Activated CD8-positive, alpha-beta T cell treated with anti-CD3 and anti-CD28 coated beads, Interleukin-2, amount 10 ng/mL, durations not matched to agents 7 days and 5 days (primary cell): ENCODE data around the gene EIPR1. TPM values are rescaled to one million over a fixed set of nuclear protein-coding genes. Genes with fewer than 3 reads are reported as not detected.
A peak's percentile ranks its signal among the peaks of the same experiment; 100 is the strongest.

Source experiments
- ATAC-seq: fragments of 150-1000 bp; cut with Tn5 transposase; one replicate; pipeline ENCODE4 v1.10.0; 2021; ENCODE audit warnings: moderate library complexity
- CTCF ChIA-PET: fragments of 350-600 bp; sonication (Branson Sonifier 250); formaldehyde crosslinking; loops from one replicate; lab custom pipeline; 2021; ENCODE audit warnings: antibody characterized with exemption; lab: Charles Lee
- POLR2A ChIA-PET: fragments of 350-600 bp; sonication (Branson Sonifier 250); formaldehyde crosslinking; loops from one replicate; lab custom pipeline; 2021; ENCODE audit warnings: antibody characterized with exemption; lab: Charles Lee
- DNase-seq: peaks from one replicate; pipeline ENCODE4 v3.0.0-alpha.2; 2020
- H3K27ac Mint-ChIP-seq: one replicate; pipeline ENCODE4 v1.8.0; 2021; ENCODE audit warnings: mild to moderate bottlenecking, mixed read lengths
- H3K27me3 Mint-ChIP-seq: one replicate; pipeline ENCODE4 v1.8.0; 2021; ENCODE audit warnings: low read depth, mixed read lengths
- H3K36me3 Mint-ChIP-seq: one replicate; pipeline ENCODE4 v1.8.0; 2021; ENCODE audit warnings: low read depth, mixed read lengths
- H3K4me1 Mint-ChIP-seq: one replicate; pipeline ENCODE4 v1.8.0; 2021; ENCODE audit warnings: low read depth, mixed read lengths
- H3K4me3 Mint-ChIP-seq: one replicate; pipeline ENCODE4 v1.8.0; 2021; ENCODE audit warnings: mild to moderate bottlenecking, mixed read lengths
- H3K9me3 Mint-ChIP-seq: one replicate; pipeline ENCODE4 v1.8.0; 2022; ENCODE audit warnings: mixed read lengths; ENCODE audit not compliant: insufficient read depth
- total RNA-seq, 2 experiments: library from RNA; stranded (reverse); gene quantifications; one replicate each; pipeline ENCODE4 v1.2.3, GENCODE V29; 2021

Gene EIPR1
- total RNA-seq, 2 experiments from 2014 or later = 38.9 to 41.4 TPM

DNA sequence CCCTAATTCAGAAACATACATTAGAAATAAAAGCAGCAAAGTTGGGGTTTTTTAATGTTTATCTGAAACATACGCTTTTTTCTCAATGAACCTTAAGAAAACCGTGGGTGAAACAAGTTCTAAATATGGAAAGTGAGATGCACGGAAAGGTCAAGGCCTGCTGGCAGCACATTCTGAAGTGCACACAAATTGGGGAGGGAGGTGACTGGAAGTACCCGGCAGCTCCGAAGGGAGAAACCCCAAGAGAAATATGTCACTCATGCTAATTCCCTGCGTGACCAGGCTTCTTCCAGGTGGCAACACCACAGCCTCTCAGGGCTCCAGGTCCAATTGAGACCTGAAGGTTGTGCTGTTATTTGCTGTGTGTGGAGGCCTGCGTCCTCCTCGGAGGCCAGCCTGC, 45.5 kb downstream of the EIPR1 start:
- no peak for ATAC-seq
- DNase-seq = no peak
- Mint-ChIP-seq H3K9me3 (peaks cover 6% of the 10 kb centered on the region), H3K27me3 (no peaks in the 10 kb centered on the region), H3K4me1 (peaks cover 2% of the 10 kb centered on the region), H3K36me3 (peaks cover 61% of the 10 kb centered on the region), H3K4me3 (no peak overlapping the region), H3K27ac (no peak overlapping the region)
- POLR2A ChIA-PET = no interaction called here
- CTCF ChIA-PET = no interaction called here

DNA sequence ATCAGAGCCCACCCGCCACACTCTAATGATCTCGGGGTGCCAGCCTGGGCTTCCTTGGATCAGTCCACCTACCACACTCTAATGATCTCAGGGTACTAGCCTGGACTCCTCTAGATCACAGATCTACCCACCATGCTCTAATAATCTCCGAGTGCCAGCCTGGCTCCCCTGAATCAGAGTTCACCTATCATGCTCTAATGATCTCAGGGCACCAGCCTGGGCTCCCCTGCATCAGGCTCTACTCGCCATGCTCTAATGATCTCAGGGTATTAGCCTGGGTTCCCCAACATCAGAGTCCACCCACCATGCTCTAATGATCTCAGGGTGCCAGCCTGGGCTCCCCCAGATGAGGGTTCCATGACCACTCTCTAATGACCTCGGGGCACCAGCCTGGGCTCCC, 48.1 kb downstream of the EIPR1 start:
- ChIA-PET CTCF (no interaction called here), POLR2A (no interaction called here)
- H3K9me3 Mint-ChIP-seq = peaks cover 6% of the 10 kb centered on the region
- no peak overlapping the region for H3K27ac Mint-ChIP-seq
- no peaks in the 10 kb centered on the region for H3K4me1 Mint-ChIP-seq
- DNase-seq (no peak), ATAC-seq (no peak)
- H3K36me3 Mint-ChIP-seq = peaks cover 38% of the 10 kb centered on the region
- H3K4me3 Mint-ChIP-seq = no peak overlapping the region
- H3K27me3 Mint-ChIP-seq = no peaks in the 10 kb centered on the region

DNA sequence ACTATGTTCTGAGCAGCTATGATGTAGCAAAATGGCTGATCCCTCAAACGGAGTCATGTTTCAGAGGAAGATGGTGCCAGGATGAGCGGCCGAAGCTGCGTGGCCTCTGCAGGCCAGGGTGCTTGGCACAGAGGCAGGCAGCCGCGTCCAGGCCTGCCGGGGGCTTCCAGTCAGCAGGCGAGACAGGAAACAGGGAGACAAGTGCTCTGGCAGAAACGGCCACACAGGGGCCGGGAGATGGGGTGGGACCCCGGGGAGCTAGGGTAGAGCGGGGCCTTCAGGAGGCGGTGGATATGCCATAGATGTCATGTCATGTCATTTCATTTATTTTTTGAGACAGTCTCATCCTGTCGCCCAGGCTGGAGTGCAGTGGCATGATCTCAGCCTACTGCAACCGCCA, 50.7 kb downstream of the EIPR1 start:
- Mint-ChIP-seq H3K9me3 (peaks cover 6% of the 10 kb centered on the region), H3K4me3 (no peak overlapping the region), H3K27me3 (no peaks in the 10 kb centered on the region), H3K4me1 (no peaks in the 10 kb centered on the region), H3K36me3 (peaks cover 14% of the 10 kb centered on the region), H3K27ac (peak overlapping the region; percentile 30)
- DNase-seq = no peak
- ChIA-PET CTCF (no interaction called here), POLR2A (no interaction called here)
- no peak for ATAC-seq

DNA sequence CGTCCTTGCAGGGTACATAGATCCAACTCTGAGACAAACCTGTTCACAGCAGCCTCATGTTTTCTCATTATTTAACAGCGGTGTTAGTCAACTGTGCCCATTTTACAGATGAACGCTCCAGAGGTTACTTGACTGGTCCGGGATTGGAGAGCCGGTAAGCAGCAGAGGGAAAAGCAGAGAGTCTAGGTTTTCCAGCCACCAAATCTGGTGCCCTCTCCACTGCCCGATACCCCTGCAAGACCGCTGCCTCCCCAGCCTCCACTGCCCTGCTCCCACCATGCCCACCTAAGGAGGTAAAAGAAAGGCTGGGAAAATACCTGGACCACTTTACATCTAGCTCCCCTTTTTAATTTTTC, 51.5 kb downstream of the EIPR1 start:
- DNase-seq (no peak), ATAC-seq (no peak)
- Mint-ChIP-seq H3K36me3 (peaks cover 14% of the 10 kb centered on the region), H3K27ac (no peak overlapping the region), H3K4me1 (no peaks in the 10 kb centered on the region), H3K9me3 (peaks cover 6% of the 10 kb centered on the region), H3K4me3 (no peak overlapping the region), H3K27me3 (no peaks in the 10 kb centered on the region)
- ChIA-PET CTCF (no interaction called here), POLR2A (no interaction called here)

DNA sequence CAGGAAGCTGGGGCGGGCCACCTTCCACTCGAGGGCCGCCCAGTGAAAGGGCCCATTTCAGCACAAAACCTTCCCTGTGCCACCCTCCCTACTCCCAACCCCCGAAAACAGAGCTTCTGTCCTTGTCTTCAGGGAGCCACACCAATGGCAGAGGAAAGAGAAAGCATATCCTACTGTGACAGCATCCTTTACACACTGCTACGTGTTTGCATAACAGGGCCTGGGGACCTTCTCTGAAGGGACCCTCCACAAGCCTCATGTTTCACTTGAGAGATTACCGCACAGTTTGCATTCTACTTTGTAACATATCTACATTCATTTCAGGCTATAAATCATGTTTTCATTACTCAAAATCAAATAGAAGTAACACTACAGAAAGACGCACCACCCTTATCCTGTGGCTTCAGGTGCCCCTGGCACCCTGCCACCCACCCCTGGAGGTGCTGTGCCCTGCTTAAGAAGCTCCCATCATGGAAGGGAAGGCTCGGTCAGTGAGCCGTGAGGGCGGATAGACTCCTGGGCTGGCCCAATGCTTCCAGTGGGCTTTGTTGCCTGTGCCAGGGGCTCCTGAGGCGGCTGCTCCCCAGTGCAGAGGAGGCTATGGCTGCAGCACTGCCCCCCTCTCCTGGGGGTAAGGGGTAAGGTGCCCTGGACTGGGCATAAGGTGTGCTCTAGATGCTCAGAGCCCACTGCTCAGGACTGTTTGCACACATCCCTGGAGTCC, 52.0 kb downstream of the EIPR1 start:
- H3K27ac Mint-ChIP-seq = no peak overlapping the region
- peaks cover 4% of the 10 kb centered on the region for H3K9me3 Mint-ChIP-seq
- no peaks in the 10 kb centered on the region for H3K4me1 Mint-ChIP-seq
- POLR2A ChIA-PET = no interaction called here
- no peaks in the 10 kb centered on the region for H3K27me3 Mint-ChIP-seq
- DNase-seq (no peak), ATAC-seq (no peak)
- H3K4me3 Mint-ChIP-seq = no peak overlapping the region
- H3K36me3 Mint-ChIP-seq = peaks cover 9% of the 10 kb centered on the region
- CTCF ChIA-PET = no interaction called here

DNA sequence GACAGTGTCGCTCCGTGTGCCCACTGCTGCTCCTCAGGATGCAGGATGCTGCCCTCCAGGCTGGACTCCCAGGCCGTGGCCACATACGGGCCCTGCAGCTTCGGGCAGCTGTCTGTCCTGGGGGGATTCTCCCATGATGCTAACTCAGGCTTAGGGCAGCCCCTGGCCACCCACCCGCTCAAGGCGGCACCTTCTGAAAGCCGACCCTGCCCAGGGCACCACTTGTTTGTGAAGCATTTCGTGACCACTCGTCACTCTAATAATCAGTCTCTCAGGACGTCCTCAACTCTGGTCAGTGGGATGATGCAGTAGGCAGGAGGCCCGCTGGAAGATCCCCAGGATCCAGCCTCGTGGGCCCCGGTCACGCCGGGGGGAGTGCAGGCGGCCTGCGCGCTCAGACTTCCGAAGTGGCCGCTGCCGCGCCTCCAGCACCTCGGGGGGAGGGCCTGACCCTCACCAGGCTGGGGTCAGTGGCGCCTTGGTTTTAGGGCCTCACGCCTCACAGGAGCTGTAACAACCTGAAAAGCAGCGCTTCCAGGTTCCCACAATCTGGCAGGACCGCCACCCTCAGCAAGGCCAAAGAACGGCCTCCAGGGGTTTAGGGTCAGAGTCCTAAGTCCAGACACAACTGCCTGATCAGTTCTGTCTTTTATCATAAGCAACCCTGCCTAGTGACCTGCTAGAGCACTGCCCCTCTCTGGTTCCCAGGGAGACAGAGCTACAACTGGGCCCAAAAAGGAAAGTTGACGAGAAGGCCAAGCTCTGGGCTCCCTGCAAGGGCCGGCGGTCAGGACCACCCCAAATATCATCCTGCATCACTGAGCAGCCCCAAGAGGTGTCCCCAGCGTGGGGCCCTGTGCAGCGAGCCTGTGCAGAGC, 53.0 kb downstream of the EIPR1 start:
- no peaks in the 10 kb centered on the region for H3K27me3 Mint-ChIP-seq
- H3K4me3 Mint-ChIP-seq = no peak overlapping the region
- no peak for DNase-seq

DNA sequence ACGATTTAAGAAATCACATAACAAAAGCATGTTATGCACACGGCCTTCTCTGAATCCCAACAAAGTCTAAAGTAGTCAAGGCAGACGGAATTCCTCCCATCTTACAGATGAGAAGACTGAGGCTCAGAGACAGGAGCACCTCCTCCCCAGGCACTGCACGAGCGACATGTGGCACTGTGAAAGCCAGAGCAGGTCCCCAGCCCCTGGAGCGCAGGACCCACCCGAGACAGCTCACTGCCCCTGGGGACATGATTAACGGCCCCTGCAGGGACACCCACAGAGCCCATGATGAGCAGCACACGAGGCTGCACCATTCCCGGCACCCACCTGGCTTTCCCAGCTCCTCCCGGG, 53.6 kb downstream of the EIPR1 start:
- H3K27ac Mint-ChIP-seq = no peak overlapping the region
- H3K9me3 Mint-ChIP-seq = no peaks in the 10 kb centered on the region
- no peak overlapping the region for H3K4me3 Mint-ChIP-seq
- no peaks in the 10 kb centered on the region for H3K4me1 Mint-ChIP-seq
- POLR2A ChIA-PET = no interaction called here
- H3K27me3 Mint-ChIP-seq = no peaks in the 10 kb centered on the region
- ATAC-seq = no peak
- peaks cover 6% of the 10 kb centered on the region for H3K36me3 Mint-ChIP-seq
- CTCF ChIA-PET = no interaction called here
- DNase-seq = no peak

More for the DNA sequence above, 53.0 kb downstream of the EIPR1 start:
- no peak overlapping the region for H3K27ac Mint-ChIP-seq
- CTCF ChIA-PET = no interaction called here
- ATAC-seq = no peak
- POLR2A ChIA-PET = no interaction called here
- no peaks in the 10 kb centered on the region for H3K4me1 Mint-ChIP-seq
- H3K36me3 Mint-ChIP-seq = peaks cover 6% of the 10 kb centered on the region
- no peaks in the 10 kb centered on the region for H3K9me3 Mint-ChIP-seq

DNA sequence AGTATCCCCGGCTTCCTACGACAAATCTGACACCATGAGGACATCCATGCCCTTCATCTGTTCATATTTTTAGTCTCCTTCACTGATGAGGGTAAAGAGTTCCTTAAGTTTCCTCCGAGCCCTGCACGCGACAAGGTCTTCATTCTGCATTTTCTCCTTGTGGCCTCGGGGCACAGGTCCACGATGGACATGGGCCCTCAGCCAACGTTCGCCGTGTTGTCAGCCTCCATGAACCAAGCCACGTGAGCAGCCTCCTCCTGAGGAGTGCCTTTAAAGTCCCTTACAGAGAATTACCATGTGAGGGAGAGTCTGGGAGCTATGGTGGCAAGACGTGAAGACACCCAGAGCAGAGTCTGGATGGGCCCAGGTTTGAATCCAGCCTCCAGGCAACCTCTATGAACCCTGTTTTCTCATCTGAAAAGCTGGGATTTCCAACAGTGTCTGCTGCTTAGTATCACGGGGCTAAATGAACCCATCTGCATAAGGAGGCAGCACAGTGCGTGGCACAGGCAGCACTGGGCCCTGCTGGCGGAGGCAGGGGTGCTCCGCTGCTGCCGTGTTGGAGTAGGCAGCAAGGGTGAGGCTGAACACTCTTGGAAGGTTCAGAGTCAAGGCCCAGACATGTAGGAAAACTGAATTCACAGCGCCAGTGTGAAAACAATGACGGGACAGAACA, 54.1 kb downstream of the EIPR1 start:
- H3K4me1 Mint-ChIP-seq = no peaks in the 10 kb centered on the region
- no peak overlapping the region for H3K27ac Mint-ChIP-seq
- ATAC-seq (no peak), DNase-seq (no peak)
- H3K9me3 Mint-ChIP-seq = no peaks in the 10 kb centered on the region
- no peak overlapping the region for H3K4me3 Mint-ChIP-seq
- CTCF ChIA-PET = no interaction called here
- POLR2A ChIA-PET = no interaction called here
- no peaks in the 10 kb centered on the region for H3K27me3 Mint-ChIP-seq
- peaks cover 11% of the 10 kb centered on the region for H3K36me3 Mint-ChIP-seq

DNA sequence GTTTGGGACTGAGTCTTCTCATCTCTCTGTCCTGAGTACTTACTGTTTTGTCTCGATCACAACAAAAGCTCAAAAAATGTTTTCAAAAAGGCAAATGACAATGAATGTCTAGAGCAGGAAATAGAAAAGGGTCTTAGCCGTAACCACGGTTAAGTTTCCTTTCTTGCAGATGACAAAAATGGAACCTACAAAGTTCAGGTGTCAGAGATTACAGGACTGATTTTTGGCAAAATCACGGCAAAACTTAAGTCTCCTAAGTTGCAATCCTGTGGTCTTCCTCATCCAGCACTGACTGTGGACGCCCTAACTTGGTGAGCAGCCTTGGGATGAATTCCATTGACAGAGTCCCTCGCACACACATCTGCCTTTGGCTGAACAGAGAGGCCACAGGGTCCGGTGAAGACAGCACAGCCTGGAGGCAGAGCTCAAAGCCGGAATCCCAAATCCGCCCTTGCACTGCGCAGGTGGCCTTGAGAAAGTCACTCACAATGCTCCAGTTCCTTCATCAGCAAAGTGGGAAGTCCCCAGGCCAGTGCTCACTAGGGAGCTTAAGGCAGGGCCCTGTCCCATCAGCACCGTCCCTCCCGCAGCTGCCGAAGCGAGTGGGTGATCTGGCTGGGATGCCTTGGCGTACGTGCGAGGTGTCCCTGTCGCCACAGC, 55.2 kb downstream of the EIPR1 start:
- ATAC-seq (no peak), DNase-seq (no peak)
- Mint-ChIP-seq H3K27ac (no peak overlapping the region), H3K4me3 (no peak overlapping the region), H3K36me3 (peaks cover 14% of the 10 kb centered on the region), H3K4me1 (no peaks in the 10 kb centered on the region), H3K27me3 (no peaks in the 10 kb centered on the region), H3K9me3 (no peaks in the 10 kb centered on the region)
- ChIA-PET CTCF (no interaction called here), POLR2A (no interaction called here)

DNA sequence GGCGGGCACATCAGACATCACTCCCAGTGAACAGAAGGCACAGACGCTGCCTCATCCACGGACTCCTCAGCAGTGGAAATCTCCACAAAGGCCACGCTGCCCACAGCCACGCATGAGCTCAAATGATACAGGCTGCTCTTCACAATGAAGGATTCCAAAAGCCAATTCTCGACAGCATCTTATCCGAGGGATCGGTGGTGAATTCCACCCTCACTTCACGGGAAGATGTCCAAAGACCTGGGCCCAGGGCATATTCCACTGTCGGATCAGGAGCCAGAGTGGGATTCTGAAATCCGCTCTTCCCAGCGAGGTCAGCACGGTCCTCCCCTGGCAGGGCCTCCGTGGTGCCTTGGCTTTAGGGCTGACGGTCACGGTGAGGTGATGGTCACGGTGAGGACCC, 55.8 kb downstream of the EIPR1 start:
- DNase-seq (no peak), ATAC-seq (no peak)
- H3K9me3 Mint-ChIP-seq = no peaks in the 10 kb centered on the region
- H3K27me3 Mint-ChIP-seq = no peaks in the 10 kb centered on the region
- H3K27ac Mint-ChIP-seq = no peak overlapping the region
- CTCF ChIA-PET = no interaction called here
- H3K4me1 Mint-ChIP-seq = no peaks in the 10 kb centered on the region
- H3K4me3 Mint-ChIP-seq = no peak overlapping the region
- peaks cover 17% of the 10 kb centered on the region for H3K36me3 Mint-ChIP-seq
- POLR2A ChIA-PET = no interaction called here

DNA sequence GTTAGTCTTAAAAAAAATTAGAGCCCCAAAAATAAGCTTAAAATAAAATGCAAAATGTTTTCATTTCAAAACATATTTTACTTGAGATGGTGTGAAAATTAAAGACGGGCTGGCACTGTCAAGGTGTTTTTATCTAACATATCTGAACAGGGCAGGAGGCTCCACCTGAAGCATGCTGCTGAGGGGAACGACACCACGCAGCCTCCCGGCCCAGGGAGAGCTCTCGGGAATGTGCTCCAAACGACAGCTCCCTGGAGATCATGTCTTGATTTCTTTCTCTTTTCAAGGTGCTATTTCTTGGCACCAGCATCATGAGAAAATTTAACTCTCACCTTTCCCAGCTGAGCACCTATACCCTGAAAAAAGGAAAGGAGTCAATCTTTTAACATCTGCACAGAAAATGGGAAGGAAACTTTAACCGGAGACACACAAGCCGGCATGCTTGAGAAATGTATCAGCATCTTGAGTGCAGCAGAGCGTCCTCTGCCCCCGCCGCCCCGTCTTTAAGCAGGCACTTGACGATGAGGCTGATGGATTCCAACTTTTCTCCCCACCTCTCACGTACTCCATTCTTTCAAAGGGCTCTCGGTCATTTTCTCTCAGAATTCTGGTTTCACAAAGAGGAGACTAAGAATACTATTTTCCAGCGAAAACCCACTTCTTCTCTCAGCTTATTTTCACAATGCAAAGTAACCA, 56.6 kb downstream of the EIPR1 start:
- POLR2A ChIA-PET = no interaction called here
- ATAC-seq (no peak), DNase-seq (no peak)
- Mint-ChIP-seq H3K4me1 (no peaks in the 10 kb centered on the region), H3K27me3 (no peaks in the 10 kb centered on the region), H3K36me3 (peaks cover 18% of the 10 kb centered on the region), H3K4me3 (no peak overlapping the region), H3K27ac (no peak overlapping the region), H3K9me3 (no peaks in the 10 kb centered on the region)
- CTCF ChIA-PET = no interaction called here
